DND-41 (cell line): Measurements from ENCODE around the gene RAB6B.
A peak's percentile ranks its signal among the peaks of the same experiment; 100 is the strongest.

Experiments
- ATAC-seq: fragments of 200-7000 bp; cut with Tn5 transposase; 3 replicates; pipeline ENCODE4 v1.9.1; 2021; ENCODE audit warnings: low read depth; ENCODE audit not compliant: insufficient read depth
- DNase-seq: peaks from one replicate; pipeline ENCODE4 v3.0.0-alpha.2; 2020
- H2AFZ ChIP-seq: 2 replicates; pipeline ENCODE4 v1.6.0; 2012; ENCODE audit warnings: low read depth, low read length
- H3K27ac ChIP-seq: 2 replicates; pipeline ENCODE4 v1.5.1; 2012; ENCODE audit warnings: low read length, inconsistent platforms
- H3K27me3 ChIP-seq: fragments of 200-600 bp; sonication (generic); 2 replicates; pipeline ENCODE4 v1.6.0; 2012; ENCODE audit warnings: low read length, mild to moderate bottlenecking, inconsistent platforms; ENCODE audit not compliant: insufficient read depth, poor library complexity
- H3K36me3 ChIP-seq: 2 replicates; pipeline ENCODE4 v1.5.1; 2012; ENCODE audit warnings: low read length, inconsistent platforms; ENCODE audit not compliant: insufficient read depth
- H3K4me1 ChIP-seq: 2 replicates; pipeline ENCODE4 v1.5.1; 2012; ENCODE audit warnings: mild to moderate bottlenecking, low read length; ENCODE audit not compliant: insufficient read depth
- H3K4me2 ChIP-seq: 2 replicates; pipeline ENCODE4 v1.6.0; 2012; ENCODE audit warnings: mild to moderate bottlenecking, moderate library complexity, low read length, inconsistent platforms; ENCODE audit not compliant: insufficient read depth
- H3K4me3 ChIP-seq, 2 experiments: fragments of 200-600 bp in 1 of 2; shearing (Covaris generic) in 1 of 2; 2 replicates each; pipeline ENCODE4 v1.5.1; 2012 to 2016; ENCODE audit warnings: inconsistent platforms in 2 of 2, low read length in 2 of 2, mild to moderate bottlenecking in 2 of 2, low read depth in 1 of 2, moderate library complexity in 1 of 2
- H3K79me2 ChIP-seq: 2 replicates; pipeline ENCODE4 v1.6.0; 2012; ENCODE audit warnings: low read length, inconsistent platforms; ENCODE audit not compliant: insufficient read depth
- H3K9ac ChIP-seq: 2 replicates; pipeline ENCODE4 v1.6.0; 2012; ENCODE audit warnings: low read depth, mild to moderate bottlenecking, inconsistent platforms, low read length, moderate library complexity
- H3K9me3 ChIP-seq: 2 replicates; pipeline ENCODE4 v1.5.1; 2012; ENCODE audit warnings: low read length, moderate library complexity, mild to moderate bottlenecking, inconsistent platforms; ENCODE audit not compliant: insufficient read depth, severe bottlenecking
- H4K20me1 ChIP-seq: 2 replicates; pipeline ENCODE4 v1.6.0; 2012; ENCODE audit warnings: low read length; ENCODE audit not compliant: insufficient read depth
- CTCF ChIP-seq: IDR thresholded peaks from 2 replicates; pipeline ENCODE4 v1.5.1; 2012; ENCODE audit warnings: borderline replicate concordance, low read length, moderate library complexity, mild to moderate bottlenecking; ENCODE audit not compliant: poor library complexity, severe bottlenecking; ENCODE audit errors: extremely low read depth
- EZH2 ChIP-seq: IDR thresholded peaks from 3 replicates; pipeline ENCODE4 v1.6.1; 2012; ENCODE audit warnings: borderline replicate concordance, low read depth, mild to moderate bottlenecking, moderate library complexity, low read length, inconsistent platforms; ENCODE audit not compliant: severe bottlenecking

The RAB6B gene

GRCh38 chr3:133928136-133928893 lies 32.6 kb upstream of the RAB6B start:
- no peak overlapping the region for H3K4me3 ChIP-seq
- H3K27me3 ChIP-seq = no peaks in the 10 kb centered on the region
- H3K79me2 ChIP-seq = no peaks in the 10 kb centered on the region
- ATAC-seq (no peak), DNase-seq (no peak)
- H4K20me1 ChIP-seq = no peaks in the 10 kb centered on the region
- no peak overlapping the region for H3K27ac ChIP-seq
- no peaks in the 10 kb centered on the region for H3K36me3 ChIP-seq
- H3K4me2 ChIP-seq = no peak overlapping the region
- TF ChIP-seq CTCF (no peak), EZH2 (no peak)
- H3K9ac ChIP-seq = no peak overlapping the region
- H3K9me3 ChIP-seq = no peaks in the 10 kb centered on the region
- no peaks in the 10 kb centered on the region for H3K4me1 ChIP-seq
- H2AFZ ChIP-seq = no peak overlapping the region

GRCh38 chr3:133927540-133928066 lies 31.9 kb upstream of the RAB6B start:
- no peaks in the 10 kb centered on the region for H3K36me3 ChIP-seq
- no peaks in the 10 kb centered on the region for H3K27me3 ChIP-seq
- DNase-seq = no peak
- H3K4me3 ChIP-seq = no peak overlapping the region
- H3K4me2 ChIP-seq = no peak overlapping the region
- TF ChIP-seq EZH2 = no peak
- peak; percentile 37 for TF ChIP-seq CTCF
- no peaks in the 10 kb centered on the region for H3K4me1 ChIP-seq
- no peaks in the 10 kb centered on the region for H3K79me2 ChIP-seq
- no peaks in the 10 kb centered on the region for H3K9me3 ChIP-seq
- ATAC-seq = no peak
- no peak overlapping the region for H3K27ac ChIP-seq
- no peak overlapping the region for H3K9ac ChIP-seq
- no peak overlapping the region for H2AFZ ChIP-seq
- H4K20me1 ChIP-seq = no peaks in the 10 kb centered on the region

GRCh38 chr3:133926736-133927539 lies 31.3 kb upstream of the RAB6B start:
- no peak for TF ChIP-seq CTCF
- no peak for TF ChIP-seq EZH2
- H2AFZ ChIP-seq = no peak overlapping the region
- ATAC-seq (no peak), DNase-seq (no peak)
- H3K79me2 ChIP-seq = no peaks in the 10 kb centered on the region
- no peak overlapping the region for H3K4me3 ChIP-seq
- H3K9me3 ChIP-seq = no peaks in the 10 kb centered on the region
- H3K27ac ChIP-seq = no peak overlapping the region
- H3K27me3 ChIP-seq = no peaks in the 10 kb centered on the region
- no peaks in the 10 kb centered on the region for H4K20me1 ChIP-seq
- H3K36me3 ChIP-seq = no peaks in the 10 kb centered on the region
- no peak overlapping the region for H3K9ac ChIP-seq
- H3K4me2 ChIP-seq = no peak overlapping the region
- H3K4me1 ChIP-seq = no peaks in the 10 kb centered on the region
